ENCODE measurements around the gene SAP30. TPM values are rescaled to one million over a fixed set of nuclear protein-coding genes. Genes with fewer than 3 reads are reported as not detected.

Gene SAP30
- total and polyA plus RNA-seq, 7 donors, result 3.5 to 10.7 (median 6.9) TPM

DNA sequence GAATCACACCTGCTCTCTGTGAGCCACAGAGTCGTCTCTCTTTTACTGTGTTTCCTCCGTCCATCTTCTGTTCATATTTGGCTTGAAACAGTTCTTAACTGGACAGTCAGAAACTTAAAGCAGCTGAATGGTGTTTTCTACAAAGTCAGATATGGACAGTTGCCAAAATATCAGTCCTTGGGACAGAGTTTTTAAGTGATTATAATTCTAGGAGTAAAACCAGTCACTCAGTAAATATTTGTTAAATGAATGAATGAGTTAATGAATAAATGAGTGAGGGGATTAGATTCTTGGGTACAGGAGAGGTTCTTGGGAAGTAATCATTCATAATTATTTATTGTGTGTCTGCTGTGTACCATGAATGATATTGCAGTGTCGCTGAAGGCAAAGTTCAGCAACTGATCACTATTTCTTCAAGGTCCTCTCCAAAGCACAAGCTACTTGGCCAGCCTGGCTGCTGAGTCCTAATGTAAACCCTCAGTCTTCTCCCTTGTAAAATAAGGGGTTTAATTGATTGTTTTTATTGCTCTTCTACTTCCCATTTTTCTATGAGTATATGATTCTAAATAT lies 33.6 kb downstream of the SAP30 start:
- WGBS, 3 donors, result 87 to 94% (median 90%) methylated on average over 3 of the region's 3 CpGs
- TF ChIP-seq, protein P1, sequence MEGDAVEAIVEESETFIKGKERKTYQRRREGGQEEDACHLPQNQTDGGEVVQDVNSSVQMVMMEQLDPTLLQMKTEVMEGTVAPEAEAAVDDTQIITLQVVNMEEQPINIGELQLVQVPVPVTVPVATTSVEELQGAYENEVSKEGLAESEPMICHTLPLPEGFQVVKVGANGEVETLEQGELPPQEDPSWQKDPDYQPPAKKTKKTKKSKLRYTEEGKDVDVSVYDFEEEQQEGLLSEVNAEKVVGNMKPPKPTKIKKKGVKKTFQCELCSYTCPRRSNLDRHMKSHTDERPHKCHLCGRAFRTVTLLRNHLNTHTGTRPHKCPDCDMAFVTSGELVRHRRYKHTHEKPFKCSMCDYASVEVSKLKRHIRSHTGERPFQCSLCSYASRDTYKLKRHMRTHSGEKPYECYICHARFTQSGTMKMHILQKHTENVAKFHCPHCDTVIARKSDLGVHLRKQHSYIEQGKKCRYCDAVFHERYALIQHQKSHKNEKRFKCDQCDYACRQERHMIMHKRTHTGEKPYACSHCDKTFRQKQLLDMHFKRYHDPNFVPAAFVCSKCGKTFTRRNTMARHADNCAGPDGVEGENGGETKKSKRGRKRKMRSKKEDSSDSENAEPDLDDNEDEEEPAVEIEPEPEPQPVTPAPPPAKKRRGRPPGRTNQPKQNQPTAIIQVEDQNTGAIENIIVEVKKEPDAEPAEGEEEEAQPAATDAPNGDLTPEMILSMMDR (IDR thresholded peaks at IDR 0.05), result no peak
- no peak for DNase-seq
- H3K4me1 ChIP-seq, result no peaks in the 10 kb centered on the region
- H3K9me3 ChIP-seq, result no peaks in the 10 kb centered on the region
- H3K27ac ChIP-seq, result no peak overlapping the region
- H3K27me3 ChIP-seq (ENCODE audit: insufficient read depth in 3 of 3, low read length in 2 of 3), result no peaks in the 10 kb centered on the region
- intact Hi-C loops (cut with DNase I), result no loop called here
- no peak for ATAC-seq
- peaks cover 0 to 32% of the 10 kb centered on the region in 2 donors for H3K36me3 ChIP-seq (ENCODE audit: insufficient read depth in 1 of 2, low read depth in 1 of 2)
- no peak overlapping the region for H3K4me3 ChIP-seq

DNA sequence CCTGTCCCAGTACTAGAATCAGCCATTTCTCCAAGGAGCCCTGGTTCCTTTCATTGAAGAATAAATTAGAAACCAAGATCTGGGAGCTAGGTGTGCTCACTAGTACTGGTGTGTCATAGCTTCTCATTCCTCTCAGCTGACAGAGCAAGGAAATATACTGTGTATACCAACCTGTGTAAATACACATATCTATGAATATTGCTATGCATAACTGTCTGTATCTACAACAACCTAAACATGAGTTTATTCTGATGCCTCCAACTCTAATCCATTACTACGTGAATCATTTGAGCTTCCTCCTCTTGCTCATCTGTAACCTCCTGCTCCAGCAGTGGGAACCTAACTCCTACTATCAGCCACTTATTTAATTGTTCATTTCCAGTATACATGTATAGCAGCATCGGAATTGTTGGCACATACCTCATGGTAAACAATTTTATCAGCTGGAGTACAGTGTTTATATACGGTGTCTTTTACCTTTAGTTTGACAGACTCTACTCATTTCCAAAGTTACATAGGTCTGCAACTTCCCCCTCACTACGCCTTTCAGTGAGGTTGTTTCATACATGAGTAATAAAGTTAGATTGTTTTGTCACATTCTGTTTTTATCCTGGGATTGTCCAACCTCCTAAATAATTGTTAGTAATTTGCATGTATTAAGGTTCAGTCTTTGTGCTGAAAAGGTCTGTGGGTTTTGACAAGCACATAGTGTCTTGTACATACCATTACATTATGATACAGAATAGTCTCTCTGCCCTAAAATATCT lies 35.3 kb downstream of the SAP30 start:
- Histone ChIP-seq H3K9me3 (no peaks in the 10 kb centered on the region), H3K4me3 (no peak overlapping the region), H3K4me1 (no peaks in the 10 kb centered on the region), H3K36me3 (ENCODE audit: insufficient read depth in 1 of 2, low read depth in 1 of 2) (peaks cover 0 to 32% of the 10 kb centered on the region in 2 donors), H3K27ac (no peak overlapping the region), H3K27me3 (ENCODE audit: insufficient read depth in 3 of 3, low read length in 2 of 3) (no peaks in the 10 kb centered on the region)
- no peak for ATAC-seq
- no peak for DNase-seq
- intact Hi-C loops (cut with DNase I), result no loop called here
- TF ChIP-seq, protein P1 (IDR thresholded peaks at IDR 0.05), result no peak
- WGBS, 3 donors, result 95 to 98% (median 97%) methylated on average over 4 of the region's 4 CpGs

DNA sequence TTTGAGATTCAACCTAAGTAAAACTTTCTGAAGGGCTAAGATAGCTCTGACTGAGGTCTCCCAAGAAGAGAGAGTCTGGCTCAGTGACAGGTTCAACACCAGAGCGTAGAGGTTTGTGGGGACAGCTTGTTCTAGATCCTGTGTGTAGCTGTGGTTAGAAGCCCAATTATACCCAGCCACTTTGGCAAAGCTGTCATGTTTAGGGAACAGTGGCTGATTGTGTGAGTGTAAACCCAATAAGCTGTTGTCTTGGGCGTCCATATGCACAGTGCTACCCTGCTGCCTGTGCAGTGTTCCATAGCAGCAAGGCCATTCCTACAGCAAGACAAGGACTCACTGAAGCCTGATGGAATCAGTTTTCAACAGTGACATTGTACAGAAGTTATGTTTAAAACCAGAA lies 39.3 kb downstream of the SAP30 start:
- Histone ChIP-seq H3K27ac (no peak overlapping the region), H3K4me1 (no peaks in the 10 kb centered on the region), H3K36me3 (ENCODE audit: insufficient read depth in 1 of 2, low read depth in 1 of 2) (peaks cover 0 to 13% of the 10 kb centered on the region in 2 donors), H3K4me3 (no peak overlapping the region), H3K27me3 (ENCODE audit: insufficient read depth in 3 of 3, low read length in 2 of 3) (no peaks in the 10 kb centered on the region), H3K9me3 (no peaks in the 10 kb centered on the region)
- TF ChIP-seq, protein P1 (IDR thresholded peaks at IDR 0.05), result no peak
- ATAC-seq, result no peak
- intact Hi-C loops (cut with DNase I), result no loop called here
- no peak for DNase-seq
- WGBS, 3 donors, result 40 to 50% (median 43%) methylated on average over 2 of the region's 2 CpGs

DNA sequence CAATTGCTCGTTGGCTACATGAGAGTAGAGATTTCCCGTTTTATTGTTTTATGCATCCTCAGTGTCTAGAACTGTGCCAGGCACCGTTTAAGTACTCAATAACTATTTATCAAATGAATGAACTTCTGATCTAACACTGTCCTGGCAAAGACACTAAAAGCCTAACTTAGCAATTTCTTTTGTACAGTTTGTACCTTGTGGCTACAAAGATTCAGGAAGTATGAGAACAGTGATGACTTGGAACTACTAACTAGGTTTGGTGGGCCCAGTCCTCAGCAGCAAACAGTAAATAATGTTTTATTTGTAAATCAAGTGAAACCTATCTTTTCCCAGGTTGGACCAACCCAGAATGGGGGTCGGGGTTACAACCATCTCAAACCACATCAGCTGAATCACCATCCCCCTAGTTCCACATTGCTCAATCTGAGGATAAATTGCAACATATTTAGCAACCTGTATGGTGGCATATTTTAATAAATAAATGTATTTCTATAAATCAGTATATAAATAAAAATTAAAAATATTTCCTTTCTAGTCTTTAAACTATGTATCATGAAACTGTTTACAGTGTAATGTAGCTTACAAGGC lies 40.4 kb downstream of the SAP30 start:
- 54 to 59% (median 58%) methylated on average over 4 of the region's 4 CpGs for WGBS, 3 donors
- DNase-seq, result no peak
- Histone ChIP-seq H3K36me3 (ENCODE audit: insufficient read depth in 1 of 2, low read depth in 1 of 2) (peaks cover 0 to 2% of the 10 kb centered on the region in 2 donors), H3K9me3 (no peaks in the 10 kb centered on the region), H3K4me3 (no peak overlapping the region), H3K4me1 (no peaks in the 10 kb centered on the region), H3K27me3 (ENCODE audit: insufficient read depth in 3 of 3, low read length in 2 of 3) (no peaks in the 10 kb centered on the region), H3K27ac (no peak overlapping the region)
- TF ChIP-seq, protein P1 (IDR thresholded peaks at IDR 0.05), result no peak
- intact Hi-C loops (cut with DNase I), result no loop called here
- no peak for ATAC-seq
